ENCODE measurements around the gene KIRREL3. TPM values are rescaled to one million over a fixed set of nuclear protein-coding genes. Genes with fewer than 3 reads are reported as not detected.

The KIRREL3 gene
- total RNA-seq, 1 donor from 2014 or later = not detected

DNA sequence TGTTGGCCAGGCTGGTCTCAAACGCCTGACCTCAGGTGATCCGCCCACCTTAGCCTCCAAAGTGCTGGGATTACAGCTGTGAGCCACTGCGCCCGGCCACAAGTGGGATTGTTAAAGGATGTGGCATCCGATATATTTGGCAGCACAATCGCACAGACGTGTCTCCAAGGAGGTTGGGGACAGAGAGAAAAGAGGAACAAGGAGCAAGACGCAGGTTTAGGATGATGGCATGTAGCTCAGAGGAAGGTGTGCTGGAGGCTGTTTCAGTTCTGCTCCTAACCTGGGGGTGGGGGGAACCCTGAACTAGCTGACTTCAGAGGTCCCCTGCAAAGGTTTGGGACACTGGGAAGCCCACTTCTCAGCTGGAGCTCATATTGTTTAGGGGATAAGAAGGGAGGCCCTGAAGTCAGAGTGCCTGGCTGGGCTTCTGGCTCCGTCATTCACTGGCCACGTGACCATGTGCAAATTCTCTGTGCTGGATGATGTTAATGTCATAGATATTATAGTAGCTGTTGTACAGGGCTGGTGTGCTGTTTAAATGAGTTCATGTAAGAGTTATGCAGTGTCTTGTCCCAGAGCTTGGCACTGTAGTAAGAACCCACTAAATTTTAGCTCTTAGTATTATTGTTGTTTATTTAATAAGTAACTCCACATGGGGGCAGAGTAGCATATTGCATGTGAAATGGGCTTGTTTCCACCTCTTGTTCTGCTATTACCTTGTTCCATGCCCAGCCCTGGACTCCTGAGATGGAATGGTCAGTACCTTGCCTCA, 515.4 kb downstream of the KIRREL3 start:
- H3K36me3 ChIP-seq = no peaks in the 10 kb centered on the region
- intact Hi-C loops (cut with DNase I) = no loop called here
- H3K4me3 ChIP-seq = no peak overlapping the region
- H3K27me3 ChIP-seq = no peaks in the 10 kb centered on the region
- H3K9me3 ChIP-seq = no peaks in the 10 kb centered on the region
- ATAC-seq (no peak), DNase-seq (peak; percentile 13)
- no peak overlapping the region for H3K27ac ChIP-seq
- H3K4me1 ChIP-seq = peaks cover 4% of the 10 kb centered on the region
- TF ChIP-seq, protein P1, sequence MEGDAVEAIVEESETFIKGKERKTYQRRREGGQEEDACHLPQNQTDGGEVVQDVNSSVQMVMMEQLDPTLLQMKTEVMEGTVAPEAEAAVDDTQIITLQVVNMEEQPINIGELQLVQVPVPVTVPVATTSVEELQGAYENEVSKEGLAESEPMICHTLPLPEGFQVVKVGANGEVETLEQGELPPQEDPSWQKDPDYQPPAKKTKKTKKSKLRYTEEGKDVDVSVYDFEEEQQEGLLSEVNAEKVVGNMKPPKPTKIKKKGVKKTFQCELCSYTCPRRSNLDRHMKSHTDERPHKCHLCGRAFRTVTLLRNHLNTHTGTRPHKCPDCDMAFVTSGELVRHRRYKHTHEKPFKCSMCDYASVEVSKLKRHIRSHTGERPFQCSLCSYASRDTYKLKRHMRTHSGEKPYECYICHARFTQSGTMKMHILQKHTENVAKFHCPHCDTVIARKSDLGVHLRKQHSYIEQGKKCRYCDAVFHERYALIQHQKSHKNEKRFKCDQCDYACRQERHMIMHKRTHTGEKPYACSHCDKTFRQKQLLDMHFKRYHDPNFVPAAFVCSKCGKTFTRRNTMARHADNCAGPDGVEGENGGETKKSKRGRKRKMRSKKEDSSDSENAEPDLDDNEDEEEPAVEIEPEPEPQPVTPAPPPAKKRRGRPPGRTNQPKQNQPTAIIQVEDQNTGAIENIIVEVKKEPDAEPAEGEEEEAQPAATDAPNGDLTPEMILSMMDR (IDR thresholded peaks at IDR 0.05) = no peak

DNA sequence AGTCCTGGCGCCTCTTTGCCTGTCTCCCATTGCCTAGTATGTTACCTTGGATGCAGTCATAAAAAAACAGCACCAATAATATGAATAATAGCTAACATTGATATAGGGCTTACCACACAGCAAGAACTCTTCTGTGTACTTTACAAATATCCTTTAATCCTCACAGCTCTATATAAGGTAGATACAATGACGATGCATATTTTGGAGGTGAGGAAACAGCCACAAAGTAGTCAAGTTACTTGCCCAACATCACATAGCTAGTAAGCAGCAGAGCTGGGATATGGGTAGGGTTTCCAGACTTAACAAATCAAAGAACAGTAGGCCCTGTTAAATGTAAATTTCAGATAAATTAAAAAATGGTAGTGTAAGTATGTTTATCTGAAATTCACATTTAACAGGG, 516.3 kb downstream of the KIRREL3 start:
- no peak for ATAC-seq
- TF ChIP-seq, protein P1 (IDR thresholded peaks at IDR 0.05) = no peak
- Histone ChIP-seq H3K4me3 (no peak overlapping the region), H3K27ac (no peak overlapping the region), H3K4me1 (peaks cover 4% of the 10 kb centered on the region), H3K36me3 (no peaks in the 10 kb centered on the region), H3K27me3 (no peaks in the 10 kb centered on the region), H3K9me3 (no peaks in the 10 kb centered on the region)
- no peak for DNase-seq
- intact Hi-C loops (cut with DNase I) = loop anchor here (5.0 kb wide), 1 partner anchor 172 kb away; no protein-coding TSS in a partner anchor

DNA sequence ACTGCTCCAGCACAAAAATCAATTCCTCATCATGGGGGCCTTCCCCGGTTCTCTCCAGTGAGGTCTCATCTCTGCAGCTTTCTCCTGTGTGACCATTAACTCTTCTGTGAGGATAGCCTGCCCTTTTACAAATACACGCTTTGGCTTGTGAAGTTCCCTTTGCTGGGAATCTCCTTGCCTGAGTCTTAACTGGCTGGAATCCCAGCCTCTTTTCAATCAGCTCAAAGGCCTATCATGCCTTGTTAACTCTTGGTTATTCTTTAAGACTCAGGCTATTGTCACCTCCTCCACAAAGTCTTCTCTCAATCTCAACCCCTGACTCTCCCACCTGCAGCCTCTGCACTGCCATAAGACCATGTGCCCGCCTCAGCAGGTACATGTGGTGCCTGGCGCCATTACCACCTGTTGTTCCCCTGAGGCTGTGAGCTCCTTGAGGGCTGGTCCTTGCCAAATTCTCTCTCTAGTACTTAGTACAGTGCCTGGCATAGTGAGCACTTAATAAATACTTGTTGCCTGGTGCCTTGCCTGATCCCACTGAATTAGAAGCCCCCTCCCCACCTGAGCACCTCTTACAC, 516.9 kb downstream of the KIRREL3 start:
- TF ChIP-seq, protein P1 (IDR thresholded peaks at IDR 0.05) = no peak
- Histone ChIP-seq H3K9me3 (no peaks in the 10 kb centered on the region), H3K27ac (no peak overlapping the region), H3K27me3 (no peaks in the 10 kb centered on the region), H3K4me1 (peaks cover 4% of the 10 kb centered on the region), H3K4me3 (no peak overlapping the region), H3K36me3 (no peaks in the 10 kb centered on the region)
- no peak for ATAC-seq
- DNase-seq = peak; percentile 18
- intact Hi-C loops (cut with DNase I) = loop anchor here (2.0 to 5.0 kb wide), 2 partner anchors 43 to 171 kb away; no protein-coding TSS in a partner anchor

DNA sequence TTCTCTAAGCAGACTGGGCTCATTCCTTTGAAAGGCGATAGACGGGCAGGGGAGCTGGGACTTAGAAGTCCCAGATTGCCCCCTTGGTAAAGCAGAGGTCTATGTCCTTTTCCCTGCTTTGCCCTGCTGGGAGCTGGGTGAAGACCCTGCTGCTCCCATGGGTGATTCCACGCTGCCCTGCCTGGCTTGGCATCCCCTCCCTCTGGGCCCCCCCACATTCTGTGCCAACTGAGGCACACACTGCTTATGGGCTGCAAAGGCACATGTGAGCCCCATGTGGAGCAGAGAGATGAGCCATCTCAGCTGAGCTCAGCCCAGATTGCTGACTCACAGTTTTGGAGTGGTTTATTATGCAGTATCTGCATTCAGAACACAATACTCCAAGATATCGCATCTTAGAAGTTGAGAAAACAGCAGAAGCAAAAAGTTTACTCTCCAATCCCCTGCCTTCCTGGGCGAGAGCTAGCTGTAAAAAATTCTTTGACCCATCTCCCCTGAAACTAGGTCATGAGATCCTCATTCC, 517.9 kb downstream of the KIRREL3 start:
- Histone ChIP-seq H3K9me3 (no peaks in the 10 kb centered on the region), H3K27me3 (no peaks in the 10 kb centered on the region), H3K4me3 (no peak overlapping the region), H3K27ac (no peak overlapping the region), H3K4me1 (peaks cover 4% of the 10 kb centered on the region), H3K36me3 (no peaks in the 10 kb centered on the region)
- intact Hi-C loops (cut with DNase I) = loop anchor here (2.0 to 5.0 kb wide), 2 partner anchors 42 to 170 kb away; no protein-coding TSS in a partner anchor
- peak; percentile 22 for DNase-seq
- TF ChIP-seq, protein P1 (IDR thresholded peaks at IDR 0.05) = no peak
- ATAC-seq = no peak

DNA sequence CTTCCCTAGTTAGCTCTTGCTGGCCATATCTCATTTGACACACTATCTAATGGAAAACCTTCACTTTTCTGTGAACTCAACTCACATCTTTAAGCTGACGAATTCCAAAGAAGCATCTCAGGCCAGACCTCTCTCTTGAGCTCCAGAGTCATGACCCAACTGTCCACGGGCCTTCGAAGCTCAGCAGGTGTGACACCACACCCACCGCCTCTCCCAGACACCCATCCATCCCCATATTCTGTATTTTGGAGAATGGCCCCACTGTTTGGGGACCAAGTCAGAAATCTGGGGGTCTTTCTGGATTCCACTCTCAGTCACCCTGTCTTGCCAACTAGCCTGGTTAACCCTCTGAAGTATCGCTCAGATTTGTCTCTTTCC, 519.3 kb downstream of the KIRREL3 start:
- H3K27ac ChIP-seq = no peak overlapping the region
- peaks cover 4% of the 10 kb centered on the region for H3K4me1 ChIP-seq
- intact Hi-C loops (cut with DNase I) = loop anchor here (5.0 kb wide), 1 partner anchor 169 kb away; no protein-coding TSS in a partner anchor
- H3K4me3 ChIP-seq = no peak overlapping the region
- H3K9me3 ChIP-seq = no peaks in the 10 kb centered on the region
- no peaks in the 10 kb centered on the region for H3K27me3 ChIP-seq
- TF ChIP-seq, protein P1 (IDR thresholded peaks at IDR 0.05) = no peak
- ATAC-seq = no peak
- H3K36me3 ChIP-seq = no peaks in the 10 kb centered on the region
- DNase-seq = peak; percentile 18
